ENCODE measurements around the gene ADAMTSL3. TPM values are rescaled to one million over a fixed set of nuclear protein-coding genes. Genes with fewer than 3 reads are reported as not detected.

The ADAMTSL3 gene
- total RNA-seq, 2 donors from 2014 or later: 12.2 to 21.2 TPM

DNA sequence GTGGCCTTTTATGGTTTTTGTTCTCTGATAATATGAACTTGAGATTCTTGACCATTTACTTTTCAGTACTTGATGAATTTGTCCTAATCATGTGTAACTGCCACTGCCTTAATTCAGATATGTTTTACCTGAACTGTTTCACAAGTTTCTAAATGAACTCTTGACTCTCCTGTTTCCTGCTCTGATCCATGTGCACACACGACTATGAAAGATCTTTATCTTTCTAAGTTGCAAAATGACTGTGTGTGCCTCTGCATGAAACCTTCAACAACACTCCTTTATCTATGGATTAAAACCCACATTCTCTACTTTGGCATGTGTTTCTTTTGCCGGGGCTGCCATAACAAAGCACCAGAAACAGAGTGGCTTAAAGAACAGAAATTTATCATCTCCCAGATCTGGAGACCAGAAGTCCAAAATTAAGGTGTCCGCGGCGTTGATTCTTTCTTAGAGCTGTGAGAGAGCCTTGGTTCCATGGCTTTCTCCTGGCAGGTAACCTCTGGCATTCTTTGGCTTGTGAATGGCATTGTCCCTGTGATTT, 275.0 kb downstream of the ADAMTSL3 start:
- peaks cover 20% of the 10 kb centered on the region for H3K36me3 ChIP-seq
- H3K9me3 ChIP-seq: no peaks in the 10 kb centered on the region
- H3K4me1 ChIP-seq: peaks cover 0 to 8% of the 10 kb centered on the region in 2 donors
- H3K4me3 ChIP-seq: no peak overlapping the region
- H3K27ac ChIP-seq: no peak overlapping the region
- H3K27me3 ChIP-seq: no peaks in the 10 kb centered on the region
- TF ChIP-seq, protein P1, sequence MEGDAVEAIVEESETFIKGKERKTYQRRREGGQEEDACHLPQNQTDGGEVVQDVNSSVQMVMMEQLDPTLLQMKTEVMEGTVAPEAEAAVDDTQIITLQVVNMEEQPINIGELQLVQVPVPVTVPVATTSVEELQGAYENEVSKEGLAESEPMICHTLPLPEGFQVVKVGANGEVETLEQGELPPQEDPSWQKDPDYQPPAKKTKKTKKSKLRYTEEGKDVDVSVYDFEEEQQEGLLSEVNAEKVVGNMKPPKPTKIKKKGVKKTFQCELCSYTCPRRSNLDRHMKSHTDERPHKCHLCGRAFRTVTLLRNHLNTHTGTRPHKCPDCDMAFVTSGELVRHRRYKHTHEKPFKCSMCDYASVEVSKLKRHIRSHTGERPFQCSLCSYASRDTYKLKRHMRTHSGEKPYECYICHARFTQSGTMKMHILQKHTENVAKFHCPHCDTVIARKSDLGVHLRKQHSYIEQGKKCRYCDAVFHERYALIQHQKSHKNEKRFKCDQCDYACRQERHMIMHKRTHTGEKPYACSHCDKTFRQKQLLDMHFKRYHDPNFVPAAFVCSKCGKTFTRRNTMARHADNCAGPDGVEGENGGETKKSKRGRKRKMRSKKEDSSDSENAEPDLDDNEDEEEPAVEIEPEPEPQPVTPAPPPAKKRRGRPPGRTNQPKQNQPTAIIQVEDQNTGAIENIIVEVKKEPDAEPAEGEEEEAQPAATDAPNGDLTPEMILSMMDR (IDR thresholded peaks at IDR 0.05): no peak
- no peak for DNase-seq (ENCODE audit: low spot score)

DNA sequence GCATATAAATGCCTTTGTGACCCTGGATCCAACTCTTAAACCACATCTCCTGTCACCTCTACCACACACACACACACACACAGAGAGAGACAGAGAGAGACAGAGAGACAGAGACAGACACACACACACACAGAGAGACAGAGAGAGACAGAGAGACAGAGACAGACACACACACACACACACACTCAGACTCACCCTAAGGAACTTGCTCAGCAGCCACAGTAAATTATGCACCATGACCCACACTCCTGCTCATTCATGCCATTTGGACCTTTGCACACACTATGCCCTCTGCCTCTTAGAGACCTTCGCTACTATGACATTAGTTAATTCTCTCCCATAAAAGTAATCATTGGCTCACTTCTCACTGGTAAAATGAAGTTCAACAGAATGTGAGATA, 275.7 kb downstream of the ADAMTSL3 start:
- H3K27ac ChIP-seq: no peak overlapping the region
- peaks cover 0 to 8% of the 10 kb centered on the region in 2 donors for H3K4me1 ChIP-seq
- peaks cover 14% of the 10 kb centered on the region for H3K36me3 ChIP-seq
- no peak overlapping the region for H3K4me3 ChIP-seq
- no peaks in the 10 kb centered on the region for H3K27me3 ChIP-seq
- peaks cover 0 to 4% of the 10 kb centered on the region in 2 donors for H3K9me3 ChIP-seq
- DNase-seq (ENCODE audit: low spot score): no peak
- TF ChIP-seq, protein P1 (IDR thresholded peaks at IDR 0.05): no peak

DNA sequence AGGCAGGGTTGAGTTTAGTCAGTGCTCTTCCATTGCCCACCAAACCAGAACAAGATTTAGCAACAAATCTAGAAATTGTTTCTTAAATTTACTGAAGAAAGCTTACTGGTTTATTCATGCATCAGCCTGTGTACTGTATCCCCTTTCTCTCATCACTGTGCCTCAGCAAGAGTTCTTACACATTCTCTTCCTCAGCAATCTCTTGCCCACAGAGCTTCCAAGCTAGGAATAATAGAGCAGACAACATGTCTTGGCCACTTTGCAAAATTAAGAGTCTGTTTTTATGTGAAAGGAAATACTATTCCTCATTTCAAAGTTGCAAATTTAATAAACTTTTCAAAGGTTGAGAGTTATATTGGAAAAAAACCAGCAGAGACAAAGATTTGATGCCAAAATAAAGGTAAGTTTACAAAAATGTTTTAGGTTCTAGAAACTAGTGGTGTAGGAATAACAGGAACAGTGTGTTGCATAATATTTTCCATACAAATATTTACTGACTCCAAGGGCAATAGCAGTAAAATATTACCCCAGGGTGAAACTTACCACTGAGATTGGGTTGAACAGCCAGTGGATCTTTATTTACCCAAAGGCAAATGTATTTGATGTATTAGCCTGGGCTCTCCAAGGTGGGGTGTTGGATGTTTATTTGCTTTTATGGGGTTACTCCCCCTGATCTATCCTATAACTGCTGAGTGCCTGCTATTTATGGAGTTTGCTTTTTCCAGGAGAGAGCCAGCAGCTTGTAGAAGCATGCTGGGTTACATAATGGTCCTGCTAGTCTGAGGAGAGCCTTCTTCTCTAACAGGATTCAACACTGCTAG, 276.7 kb downstream of the ADAMTSL3 start:
- Histone ChIP-seq H3K27me3 (no peaks in the 10 kb centered on the region), H3K27ac (peak overlapping the region in 1 of 2 donors; percentile 37)

DNA sequence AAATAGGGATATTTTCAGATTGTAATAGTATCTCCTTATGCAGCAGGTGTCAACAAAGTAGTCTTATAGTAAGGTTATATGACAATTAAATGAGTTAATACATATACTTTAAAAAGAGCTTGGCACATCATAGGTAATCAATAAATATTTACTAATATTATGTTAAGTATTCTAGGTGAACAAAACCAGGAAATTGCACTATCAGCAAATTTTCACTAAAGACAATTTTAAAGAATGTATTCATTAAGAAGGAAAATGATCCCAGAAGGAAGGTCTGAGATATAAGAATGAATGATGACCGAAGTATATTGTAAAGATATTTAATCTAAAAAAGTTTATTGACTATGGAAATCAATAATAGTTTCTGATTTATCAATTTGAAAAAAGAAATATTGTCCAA, 281.9 kb downstream of the ADAMTSL3 start:
- H3K36me3 ChIP-seq: no peaks in the 10 kb centered on the region
- H3K27me3 ChIP-seq: no peaks in the 10 kb centered on the region
- DNase-seq (ENCODE audit: low spot score): no peak
- no peak overlapping the region for H3K4me3 ChIP-seq
- H3K4me1 ChIP-seq: peaks cover 0 to 4% of the 10 kb centered on the region in 2 donors
- H3K27ac ChIP-seq: no peak overlapping the region
- peaks cover 0 to 8% of the 10 kb centered on the region in 2 donors for H3K9me3 ChIP-seq
- TF ChIP-seq, protein P1 (IDR thresholded peaks at IDR 0.05): no peak

More for the DNA sequence above, 276.7 kb downstream of the ADAMTSL3 start:
- H3K9me3 ChIP-seq: peaks cover 0 to 8% of the 10 kb centered on the region in 2 donors
- no peak for DNase-seq (ENCODE audit: low spot score)
- TF ChIP-seq, protein P1 (IDR thresholded peaks at IDR 0.05): no peak
- peaks cover 10% of the 10 kb centered on the region for H3K36me3 ChIP-seq
- peaks cover 0 to 8% of the 10 kb centered on the region in 2 donors for H3K4me1 ChIP-seq
- no peak overlapping the region for H3K4me3 ChIP-seq

DNA sequence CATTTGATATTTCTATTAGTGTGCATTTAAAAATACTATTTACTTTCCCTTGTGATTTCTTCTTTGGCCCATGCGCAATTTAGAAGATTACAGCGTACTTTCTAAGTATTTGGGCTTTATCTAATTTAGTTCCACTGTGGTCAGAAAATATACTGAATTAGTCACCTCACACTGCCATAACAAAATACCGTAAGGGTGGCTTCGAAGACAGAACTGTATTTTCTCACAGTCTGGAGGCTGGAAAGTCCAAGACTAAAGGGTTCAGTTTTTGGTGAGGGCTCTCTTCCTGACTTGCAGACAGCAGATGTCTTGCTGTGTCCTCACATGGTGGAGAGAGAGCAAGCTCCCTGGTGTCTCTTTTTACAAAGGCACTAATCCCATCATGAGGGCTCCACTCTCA, 286.2 kb downstream of the ADAMTSL3 start:
- no peak for DNase-seq (ENCODE audit: low spot score)
- TF ChIP-seq, protein P1 (IDR thresholded peaks at IDR 0.05): no peak
- Histone ChIP-seq H3K4me1 (no peaks in the 10 kb centered on the region), H3K9me3 (no peaks in the 10 kb centered on the region), H3K4me3 (no peak overlapping the region), H3K27ac (no peak overlapping the region), H3K27me3 (no peaks in the 10 kb centered on the region), H3K36me3 (peaks cover 22% of the 10 kb centered on the region)

Measured in right atrium auricular region (tissue), 2 donors.